Keratinocyte (primary cell): Measurements from ENCODE around the gene TSHZ2. TPM values are rescaled to one million over a fixed set of nuclear protein-coding genes. Genes with fewer than 3 reads are reported as not detected.

Experiments
- DNase-seq: peaks from one replicate; pipeline ENCODE4 v3.0.0-alpha.2; 2011; ENCODE audit warnings: low read depth, missing footprints, low spot score
- FAIRE-seq: peaks from 2 replicates; lab custom pipeline; 2011; peaks lifted over from hg19 to GRCh38; lab: Jason Lieb, UNC
- H2AFZ ChIP-seq: 2 replicates; pipeline ENCODE4 v1.6.0; 2012; ENCODE audit warnings: low read length, control low read depth, inconsistent platforms; ENCODE audit not compliant: control insufficient read depth
- H3K27ac ChIP-seq: 2 replicates; pipeline ENCODE4 v1.5.1; 2011; ENCODE audit warnings: low read length; ENCODE audit not compliant: control insufficient read depth, insufficient read depth
- H3K27me3 ChIP-seq: 3 replicates; pipeline ENCODE4 v1.6.0; 2011; ENCODE audit warnings: low read length; ENCODE audit not compliant: control insufficient read depth, insufficient read depth; ENCODE audit errors: extremely low read depth
- H3K36me3 ChIP-seq, 2 experiments: 2 replicates in 1 of 2; 3 replicates in 1 of 2; pipeline ENCODE4 v1.5.1; 2011; ENCODE audit warnings: low read length in 2 of 2, mild to moderate bottlenecking in 1 of 2; ENCODE audit not compliant: control insufficient read depth in 2 of 2, insufficient read depth in 2 of 2; ENCODE audit errors: extremely low read depth in 1 of 2
- H3K4me1 ChIP-seq: 3 replicates; pipeline ENCODE4 v1.5.1; 2011; ENCODE audit warnings: low read length; ENCODE audit not compliant: control insufficient read depth, insufficient read depth; ENCODE audit errors: extremely low read depth
- H3K4me2 ChIP-seq: 3 replicates; pipeline ENCODE4 v1.6.0; 2011; ENCODE audit warnings: low read depth, low read length; ENCODE audit not compliant: control insufficient read depth, insufficient read depth; ENCODE audit errors: extremely low read depth
- H3K4me3 ChIP-seq, 3 experiments: fragments of 200-600 bp in 1 of 3; sonication (generic) in 1 of 3; 2 replicates in 2 of 3; 3 replicates in 1 of 3; pipeline ENCODE4 v1.5.1; 2011 to 2016; ENCODE audit warnings: low read length in 3 of 3, mild to moderate bottlenecking in 3 of 3, control low read depth in 2 of 3, inconsistent platforms in 1 of 3, low read depth in 1 of 3, mixed read lengths in 1 of 3, mixed run types in 1 of 3, moderate library complexity in 1 of 3; ENCODE audit not compliant: control insufficient read depth in 2 of 3, insufficient read depth in 2 of 3; ENCODE audit errors: extremely low read depth in 1 of 3
- H3K79me2 ChIP-seq: 2 replicates; pipeline ENCODE4 v1.6.0; 2012; ENCODE audit warnings: low read length; ENCODE audit not compliant: control insufficient read depth, insufficient read depth
- H3K9ac ChIP-seq: 3 replicates; pipeline ENCODE4 v1.6.0; 2011; ENCODE audit warnings: low read length; ENCODE audit not compliant: control insufficient read depth, insufficient read depth; ENCODE audit errors: extremely low read depth
- H3K9me1 ChIP-seq: 3 replicates; pipeline ENCODE4 v1.6.0; 2011; ENCODE audit warnings: low read length; ENCODE audit not compliant: control insufficient read depth, insufficient read depth; ENCODE audit errors: extremely low read depth
- H3K9me3 ChIP-seq: 2 replicates; pipeline ENCODE4 v1.5.1; 2012; ENCODE audit warnings: low read depth, low read length; ENCODE audit not compliant: control insufficient read depth
- H4K20me1 ChIP-seq: 3 replicates; pipeline ENCODE4 v1.6.0; 2011; ENCODE audit warnings: low read length; ENCODE audit not compliant: control insufficient read depth, insufficient read depth; ENCODE audit errors: extremely low read depth
- EZH2 ChIP-seq: IDR thresholded peaks from one replicate; pipeline ENCODE4 v1.6.1; 2012; ENCODE audit warnings: inconsistent platforms, mild to moderate bottlenecking, low read length, moderate library complexity
- dilution Hi-C: fragments of 300-500 bp; cut with MboI; formaldehyde crosslinking; loops from one replicate; pipeline ENCODE4 v1.7.0; 2020; ENCODE audit warnings: low sequenced_read_pairs; ENCODE audit not compliant: extremely low pct_ligation_motif_present
- polyA plus RNA-seq, 5 experiments: library from polyadenylated mRNA; depleted of rRNA in 3 of 5; stranded (reverse) in 3 of 5; stranded (forward) in 1 of 5; unstranded in 1 of 5; fragments of >200 nt; gene quantifications; 1 replicate in 1 of 5; 2 replicates in 3 of 5; 3 replicates in 1 of 5; pipeline versions ENCODE4 v1.2.1 to v1.2.3, GENCODE V29; 2011 to 2012; ENCODE audit warnings: missing spikeins in 2 of 5, low read depth in 1 of 5, low replicate concordance in 1 of 5
- TF ChIP-seq, protein P1 (sequence below), 3 experiments: IDR thresholded peaks in 1 of 3; conservative IDR thresholded peaks in 1 of 3; optimal IDR thresholded peaks in 1 of 3; 2 replicates in 2 of 3; 3 replicates in 1 of 3; pipeline versions ENCODE3 to v1.5.1; 2011; ENCODE audit warnings: low read length in 3 of 3, mild to moderate bottlenecking in 3 of 3, moderate library complexity in 2 of 3, control low read depth in 1 of 3, inconsistent platforms in 1 of 3; ENCODE audit not compliant: insufficient read depth in 2 of 3; ENCODE audit errors: extremely low read depth in 1 of 3

TSHZ2 gene
- polyA plus RNA-seq, 1 donor (not counting 4 experiments of a cell fraction or from before 2014, with no cell fraction given): 1.1 TPM

DNA sequence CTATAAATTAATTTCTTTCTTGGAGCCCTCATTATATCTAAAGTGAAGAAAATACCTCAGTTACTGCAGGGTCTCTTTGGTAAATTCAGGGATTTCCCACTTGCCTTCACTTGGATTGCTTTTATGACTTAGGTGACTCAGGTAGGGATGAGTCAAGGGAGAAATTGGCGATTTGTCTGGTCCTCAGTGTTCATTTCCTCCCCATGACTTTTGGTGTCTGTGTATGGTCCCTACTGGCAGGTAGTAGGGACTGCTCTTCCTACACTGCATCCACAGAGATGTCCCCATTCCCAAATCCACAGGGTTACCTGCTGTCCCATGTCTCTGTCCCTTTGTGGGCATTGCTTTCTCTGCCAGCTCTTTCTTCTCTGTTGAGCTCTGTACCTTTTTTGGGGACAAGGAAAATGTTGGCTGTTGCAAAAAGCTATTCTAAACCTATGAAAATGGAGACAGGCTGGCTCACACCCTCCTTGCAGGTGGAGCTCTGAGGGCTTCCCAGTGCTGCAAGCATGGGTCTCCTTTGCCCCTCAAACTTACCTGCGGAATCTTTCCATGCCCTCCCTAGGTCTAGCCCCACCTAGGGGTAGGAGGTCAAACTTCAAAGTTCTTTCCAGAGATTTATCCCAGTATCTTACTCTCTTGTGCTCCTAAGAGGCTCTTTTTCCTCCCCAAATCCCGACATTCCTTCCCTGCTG is 409.6 kb downstream of the TSHZ2 start:
- no peak for FAIRE-seq

DNA sequence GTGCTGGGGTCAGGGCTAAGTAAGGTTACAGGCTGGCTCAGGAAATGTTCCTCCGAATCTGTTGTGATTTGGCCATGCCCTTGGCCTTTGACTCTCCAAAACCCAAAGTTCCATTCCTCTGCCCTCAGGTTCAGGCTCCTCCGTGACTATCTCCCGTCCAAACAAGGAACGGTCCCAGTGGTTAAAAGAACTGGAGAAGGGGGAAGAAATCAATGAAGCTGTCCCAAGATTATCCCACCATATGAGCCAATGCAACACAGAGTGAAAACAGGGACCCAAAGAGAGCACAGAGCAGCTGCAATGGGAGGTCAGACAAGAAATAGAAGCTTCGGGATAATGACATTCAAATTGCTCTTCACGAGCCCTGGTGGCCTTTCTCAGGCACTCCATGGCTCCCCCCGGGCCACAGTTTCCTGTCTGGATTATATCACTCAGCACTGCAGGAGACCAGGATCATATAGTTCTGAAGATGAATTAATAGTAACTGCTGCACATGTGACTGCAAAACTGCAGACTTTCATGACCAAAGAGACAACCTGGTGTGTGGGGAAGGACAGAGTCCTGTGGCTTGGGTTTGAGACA is 410.2 kb downstream of the TSHZ2 start:
- no peaks in the 10 kb centered on the region for H3K79me2 ChIP-seq
- H3K4me1 ChIP-seq: no peaks in the 10 kb centered on the region
- dilution Hi-C loops: no loop called here
- no peaks in the 10 kb centered on the region for H3K36me3 ChIP-seq
- H3K9me3 ChIP-seq: no peaks in the 10 kb centered on the region
- H3K9me1 ChIP-seq: no peaks in the 10 kb centered on the region
- H3K4me3 ChIP-seq: no peak overlapping the region
- no peak overlapping the region for H3K27ac ChIP-seq
- no peaks in the 10 kb centered on the region for H4K20me1 ChIP-seq
- no peak overlapping the region for H3K4me2 ChIP-seq
- TF ChIP-seq, protein P1, sequence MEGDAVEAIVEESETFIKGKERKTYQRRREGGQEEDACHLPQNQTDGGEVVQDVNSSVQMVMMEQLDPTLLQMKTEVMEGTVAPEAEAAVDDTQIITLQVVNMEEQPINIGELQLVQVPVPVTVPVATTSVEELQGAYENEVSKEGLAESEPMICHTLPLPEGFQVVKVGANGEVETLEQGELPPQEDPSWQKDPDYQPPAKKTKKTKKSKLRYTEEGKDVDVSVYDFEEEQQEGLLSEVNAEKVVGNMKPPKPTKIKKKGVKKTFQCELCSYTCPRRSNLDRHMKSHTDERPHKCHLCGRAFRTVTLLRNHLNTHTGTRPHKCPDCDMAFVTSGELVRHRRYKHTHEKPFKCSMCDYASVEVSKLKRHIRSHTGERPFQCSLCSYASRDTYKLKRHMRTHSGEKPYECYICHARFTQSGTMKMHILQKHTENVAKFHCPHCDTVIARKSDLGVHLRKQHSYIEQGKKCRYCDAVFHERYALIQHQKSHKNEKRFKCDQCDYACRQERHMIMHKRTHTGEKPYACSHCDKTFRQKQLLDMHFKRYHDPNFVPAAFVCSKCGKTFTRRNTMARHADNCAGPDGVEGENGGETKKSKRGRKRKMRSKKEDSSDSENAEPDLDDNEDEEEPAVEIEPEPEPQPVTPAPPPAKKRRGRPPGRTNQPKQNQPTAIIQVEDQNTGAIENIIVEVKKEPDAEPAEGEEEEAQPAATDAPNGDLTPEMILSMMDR (optimal IDR thresholded peaks at IDR 0.05 in 1 of 3, IDR thresholded peaks at IDR 0.05 in 1 of 3, conservative IDR thresholded peaks at IDR 0.05 in 1 of 3; ENCODE audit: extremely low read depth in 1 of 3, insufficient read depth in 2 of 3, low read length in 3 of 3): no peak
- no peak for TF ChIP-seq EZH2
- H2AFZ ChIP-seq: no peak overlapping the region
- DNase-seq (no peak), FAIRE-seq (no peak)
- H3K27me3 ChIP-seq: no peaks in the 10 kb centered on the region
- no peak overlapping the region for H3K9ac ChIP-seq

More for the DNA sequence above, 409.6 kb downstream of the TSHZ2 start:
- Histone ChIP-seq H3K36me3 (no peaks in the 10 kb centered on the region), H3K27me3 (no peaks in the 10 kb centered on the region), H3K79me2 (no peaks in the 10 kb centered on the region), H3K9me3 (no peaks in the 10 kb centered on the region), H3K4me1 (no peaks in the 10 kb centered on the region), H2AFZ (no peak overlapping the region), H3K4me2 (no peak overlapping the region), H3K27ac (no peak overlapping the region), H3K9ac (no peak overlapping the region), H4K20me1 (no peaks in the 10 kb centered on the region), H3K9me1 (no peaks in the 10 kb centered on the region), H3K4me3 (no peak overlapping the region)
- dilution Hi-C loops: no loop called here
- DNase-seq: no peak
- TF ChIP-seq, protein P1 (optimal IDR thresholded peaks at IDR 0.05 in 1 of 3, IDR thresholded peaks at IDR 0.05 in 1 of 3, conservative IDR thresholded peaks at IDR 0.05 in 1 of 3; ENCODE audit: extremely low read depth in 1 of 3, insufficient read depth in 2 of 3, low read length in 3 of 3): no peak
- TF ChIP-seq EZH2: no peak
